Thoracic aorta (tissue), 2 donors: ENCODE data around the gene TRPC3. TPM values are rescaled to one million over a fixed set of nuclear protein-coding genes. Genes with fewer than 3 reads are reported as not detected.

Experiments
- ATAC-seq: fragments of 150-250 bp; one replicate; pipeline ENCODE4 v1.8.0; 2017; ENCODE audit warnings: low read depth; ENCODE audit not compliant: insufficient number of reproducible peaks, low FRiP score
- DNase-seq: peaks from one replicate; pipeline ENCODE4 v3.0.0-alpha.2; 2020; ENCODE audit warnings: low spot score
- H3K27ac ChIP-seq, 2 donors: fragments of 200-600 bp; sonication (generic); 1 replicate in 1 of 2; 2 replicates in 1 of 2; pipeline ENCODE4 v1.5.1; 2016; ENCODE audit warnings: mild to moderate bottlenecking in 2 of 2, moderate library complexity in 2 of 2
- H3K27me3 ChIP-seq: fragments of 200-600 bp; sonication (generic); replicated peaks from 2 replicates; pipeline ENCODE4 v1.6.0; 2016; ENCODE audit warnings: mild to moderate bottlenecking; ENCODE audit not compliant: insufficient read depth
- H3K36me3 ChIP-seq: fragments of 200-600 bp; sonication (generic); one replicate; pipeline ENCODE4 v1.5.1; 2016
- H3K4me1 ChIP-seq, 2 donors: fragments of 200-600 bp; sonication (generic); 1 replicate in 1 of 2; 2 replicates in 1 of 2; pipeline versions ENCODE4 v1.5.1 to v1.6.0; 2016; ENCODE audit warnings: low read depth in 2 of 2, mild to moderate bottlenecking in 1 of 2; ENCODE audit not compliant: control insufficient read depth in 1 of 2
- H3K4me3 ChIP-seq: fragments of 200-600 bp; sonication (generic); 2 replicates; pipeline ENCODE4 v1.5.1; 2016; ENCODE audit warnings: mild to moderate bottlenecking
- H3K9me3 ChIP-seq: fragments of 200-600 bp; sonication (generic); 2 replicates; pipeline ENCODE4 v1.5.1; 2016
- total RNA-seq, 2 donors: library from RNA; depleted of rRNA; stranded (reverse); fragments of >200 nt; gene quantifications; one replicate each; pipeline versions ENCODE4 v1.1.0 to v1.2.3, GENCODE V29; 2016
- TF ChIP-seq, protein P1 (sequence below): fragments of 200-600 bp; sonication (generic); IDR thresholded peaks from one replicate; pipeline ENCODE4 v1.5.1; 2019; ENCODE audit warnings: antibody characterized with exemption

Gene TRPC3
- total RNA-seq, 2 donors from 2014 or later: 0.27 to 0.78 TPM

DNA sequence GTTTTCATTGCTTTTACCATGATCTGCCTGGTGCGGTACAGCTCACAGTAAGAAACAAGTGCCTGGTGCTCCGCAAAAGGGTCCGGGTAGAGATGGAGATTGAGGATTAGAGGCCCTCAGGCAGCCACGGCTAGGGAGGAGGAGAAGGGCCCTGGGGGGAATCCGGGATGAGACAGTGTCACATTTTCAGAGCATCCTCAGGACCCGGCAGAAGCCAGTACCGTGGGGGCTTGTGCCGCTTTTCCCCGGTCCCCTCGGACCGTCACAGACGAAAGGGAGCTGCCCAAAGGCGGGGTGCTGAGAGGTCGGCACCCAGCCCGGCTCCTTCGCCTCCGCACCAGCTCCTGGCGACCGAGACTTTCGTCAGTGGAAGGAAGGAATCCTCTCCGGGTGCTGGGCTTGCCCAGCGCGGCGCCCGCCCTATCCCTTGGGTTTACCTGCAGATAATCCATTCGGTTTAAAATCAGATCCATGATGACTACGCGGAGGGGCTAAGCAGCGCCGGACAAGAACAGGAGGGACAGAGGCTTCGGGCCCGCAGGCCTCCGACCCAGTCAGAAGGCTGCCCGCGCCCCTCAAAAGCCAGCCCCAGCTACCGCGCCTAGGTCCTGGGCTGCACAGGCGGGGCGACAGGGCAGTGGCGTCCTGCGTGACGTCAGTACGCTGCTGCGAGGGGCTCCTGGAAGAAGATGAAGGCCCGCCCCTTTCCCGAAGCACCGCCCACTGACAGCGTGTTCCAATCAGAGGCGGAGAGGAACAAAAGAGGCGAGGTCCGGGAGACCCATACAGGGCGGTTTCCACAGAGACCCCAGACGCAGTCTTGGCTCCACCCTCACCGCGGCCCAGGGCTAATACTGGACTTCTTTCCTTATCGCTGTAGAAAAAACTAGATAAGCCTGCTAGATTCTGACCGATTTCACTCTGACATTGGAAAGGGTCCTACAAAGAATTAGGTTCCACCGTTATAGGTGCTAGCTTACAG is 81.7 kb downstream of the TRPC3 start, which contains the start of gene BBS7:
Gene BBS7, minus strand, starts transcription at position 634 of the 982 bp plus-strand sequence. Its CDS starts 161 bp downstream, at position 473.
- Histone ChIP-seq H3K36me3 (peaks cover 3% of the 10 kb centered on the region), H3K4me1 (peaks cover 0 to 13% of the 10 kb centered on the region in 2 donors), H3K4me3 (peak within 1 kb of the TSS; percentile 92), H3K27me3 (no peaks in the 10 kb centered on the region), H3K9me3 (no peaks in the 10 kb centered on the region), H3K27ac (peak within 1 kb of the TSS; percentile 83 to 94)
- TF ChIP-seq, protein P1, sequence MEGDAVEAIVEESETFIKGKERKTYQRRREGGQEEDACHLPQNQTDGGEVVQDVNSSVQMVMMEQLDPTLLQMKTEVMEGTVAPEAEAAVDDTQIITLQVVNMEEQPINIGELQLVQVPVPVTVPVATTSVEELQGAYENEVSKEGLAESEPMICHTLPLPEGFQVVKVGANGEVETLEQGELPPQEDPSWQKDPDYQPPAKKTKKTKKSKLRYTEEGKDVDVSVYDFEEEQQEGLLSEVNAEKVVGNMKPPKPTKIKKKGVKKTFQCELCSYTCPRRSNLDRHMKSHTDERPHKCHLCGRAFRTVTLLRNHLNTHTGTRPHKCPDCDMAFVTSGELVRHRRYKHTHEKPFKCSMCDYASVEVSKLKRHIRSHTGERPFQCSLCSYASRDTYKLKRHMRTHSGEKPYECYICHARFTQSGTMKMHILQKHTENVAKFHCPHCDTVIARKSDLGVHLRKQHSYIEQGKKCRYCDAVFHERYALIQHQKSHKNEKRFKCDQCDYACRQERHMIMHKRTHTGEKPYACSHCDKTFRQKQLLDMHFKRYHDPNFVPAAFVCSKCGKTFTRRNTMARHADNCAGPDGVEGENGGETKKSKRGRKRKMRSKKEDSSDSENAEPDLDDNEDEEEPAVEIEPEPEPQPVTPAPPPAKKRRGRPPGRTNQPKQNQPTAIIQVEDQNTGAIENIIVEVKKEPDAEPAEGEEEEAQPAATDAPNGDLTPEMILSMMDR: no peak
- peak; percentile 97 for ATAC-seq
- DNase-seq: peak; percentile 94

DNA sequence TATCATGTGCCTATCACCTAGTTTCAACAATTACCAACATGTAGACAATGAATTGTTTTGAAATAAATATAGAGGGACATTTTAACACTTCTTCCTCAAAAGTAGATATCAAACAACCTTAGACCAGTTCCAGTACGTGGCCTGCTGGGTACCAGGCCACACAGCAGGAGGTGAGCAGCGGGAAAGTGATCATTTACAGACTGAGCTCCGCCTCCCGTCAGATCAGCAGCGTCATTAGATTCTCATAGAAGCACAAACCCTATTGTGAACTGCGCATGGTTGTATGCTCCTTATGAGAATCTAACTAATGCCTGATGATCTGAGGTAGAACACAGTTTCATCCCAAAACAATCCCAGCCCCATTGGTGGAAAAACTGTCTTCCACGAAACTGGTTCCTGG is 88.1 kb downstream of the TRPC3 start:
- ATAC-seq: no peak
- TF ChIP-seq, protein P1: no peak
- no peak for DNase-seq
- Histone ChIP-seq H3K4me3 (no peak overlapping the region), H3K27me3 (no peaks in the 10 kb centered on the region), H3K27ac (no peak overlapping the region), H3K4me1 (peaks cover 0 to 1% of the 10 kb centered on the region in 2 donors), H3K9me3 (no peaks in the 10 kb centered on the region), H3K36me3 (peaks cover 17% of the 10 kb centered on the region)

DNA sequence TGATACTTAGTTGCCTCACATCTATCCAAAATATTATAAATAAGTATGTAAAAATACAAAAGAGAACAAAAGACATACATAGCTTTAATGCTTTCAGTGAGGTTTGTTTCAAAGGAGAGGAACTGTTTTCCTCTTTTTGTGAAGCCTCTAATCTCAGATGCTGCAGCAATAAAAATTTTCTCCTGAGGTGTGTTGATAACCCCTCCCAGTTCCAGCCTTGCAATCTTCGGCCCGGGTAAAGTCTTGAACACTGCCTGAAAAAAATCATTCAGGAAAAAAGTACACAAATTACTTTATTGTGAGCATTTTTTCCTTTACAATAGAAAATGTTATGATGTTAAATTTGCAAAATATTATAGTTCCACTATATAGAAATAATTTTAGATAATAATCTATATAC is 90.4 kb downstream of the TRPC3 start:
- Histone ChIP-seq H3K4me1 (no peaks in the 10 kb centered on the region), H3K36me3 (peaks cover 20% of the 10 kb centered on the region), H3K27ac (no peak overlapping the region), H3K4me3 (no peak overlapping the region), H3K9me3 (no peaks in the 10 kb centered on the region), H3K27me3 (no peaks in the 10 kb centered on the region)
- ATAC-seq (no peak), DNase-seq (no peak)
- TF ChIP-seq, protein P1: no peak

DNA sequence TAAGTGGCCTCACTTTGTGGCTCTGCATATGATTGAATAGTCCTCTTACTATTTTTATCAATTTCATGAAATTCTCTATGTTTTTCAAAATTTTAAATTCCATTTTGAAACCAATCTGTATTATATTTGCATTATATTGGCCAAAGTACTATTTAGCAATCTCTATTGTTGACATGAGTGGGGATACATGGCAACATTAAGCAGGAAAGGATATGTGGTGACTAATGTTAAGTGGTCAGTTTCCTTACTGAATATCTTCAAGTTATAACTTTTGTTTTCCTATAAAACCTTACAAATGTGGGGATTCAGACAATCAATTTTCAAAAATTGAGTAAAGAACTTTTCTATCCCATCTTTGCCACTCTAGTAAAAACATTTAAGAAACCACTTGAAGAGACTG is 91.7 kb downstream of the TRPC3 start:
- Histone ChIP-seq H3K4me3 (no peak overlapping the region), H3K27me3 (no peaks in the 10 kb centered on the region), H3K27ac (no peak overlapping the region), H3K9me3 (no peaks in the 10 kb centered on the region), H3K36me3 (peaks cover 17% of the 10 kb centered on the region), H3K4me1 (no peaks in the 10 kb centered on the region)
- ATAC-seq (no peak), DNase-seq (no peak)
- TF ChIP-seq, protein P1: no peak

DNA sequence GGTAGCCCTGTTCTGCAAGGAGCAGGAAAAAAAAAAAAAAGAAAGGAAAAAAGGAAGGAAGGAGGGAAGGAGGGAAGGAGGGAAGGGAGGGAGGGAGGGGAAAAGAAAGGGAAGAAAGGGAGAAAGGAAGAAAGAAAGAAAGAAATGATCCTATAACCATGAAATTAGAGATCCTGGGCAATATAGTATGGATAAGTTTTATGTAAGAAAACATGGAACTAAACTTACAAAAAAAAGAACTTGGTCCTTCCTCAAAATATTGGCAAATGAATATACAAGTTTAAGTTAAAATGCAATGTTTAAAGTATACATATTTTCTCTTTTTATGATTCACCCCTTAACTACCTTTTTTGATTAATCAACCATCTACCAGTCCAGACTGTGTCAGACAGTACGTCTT is 100.5 kb downstream of the TRPC3 start:
- Histone ChIP-seq H3K4me1 (no peaks in the 10 kb centered on the region), H3K27ac (no peak overlapping the region), H3K4me3 (no peak overlapping the region), H3K27me3 (no peaks in the 10 kb centered on the region), H3K36me3 (peaks cover 14% of the 10 kb centered on the region), H3K9me3 (no peaks in the 10 kb centered on the region)
- no peak for ATAC-seq
- no peak for DNase-seq
- TF ChIP-seq, protein P1: no peak
